Activated gamma-delta T cell treated with Interleukin-2 at 50 U/mL for 16 hours (primary cell): ENCODE data around the gene GRIK5.
"Not testable (repeated sequence)": the region's sequence is repeated elsewhere in the genome, so short reads cannot be mapped to it uniquely, and the experiment has no call there.

Experiments
- DNase-seq: peaks from one replicate; pipeline ENCODE4 v3.0.0-alpha.2; 2020

Gene GRIK5

GRCh38 chr19:42042455-42043170 is 27.4 kb downstream of the GRIK5 start:
- DNase-seq, result no peak

GRCh38 chr19:42040491-42040890 is 29.5 kb downstream of the GRIK5 start:
- DNase-seq, result not testable (repeated sequence)

GRCh38 chr19:42040031-42040430 is 30.0 kb downstream of the GRIK5 start:
- no peak for DNase-seq

- no peak for DNase-seq
Observed at GRCh38 chr19:42038666-42039065, 31.3 kb downstream of the GRIK5 start.

GRCh38 chr19:42037649-42038048 is 32.4 kb downstream of the GRIK5 start:
- no peak for DNase-seq

- peak; percentile 67 for DNase-seq
Observed at GRCh38 chr19:42034640-42035391, 35.2 kb downstream of the GRIK5 start.

- no peak for DNase-seq
Observed at GRCh38 chr19:42033413-42033812, 36.6 kb downstream of the GRIK5 start.

GRCh38 chr19:42032431-42032830 is 37.6 kb downstream of the GRIK5 start:
- DNase-seq, result no peak

- no peak for DNase-seq
Observed at GRCh38 chr19:42030645-42031440, 39.2 kb downstream of the GRIK5 start.

- no peak for DNase-seq
Observed at GRCh38 chr19:42028304-42029216, 41.4 kb downstream of the GRIK5 start.

GRCh38 chr19:42024622-42025111 is 45.3 kb downstream of the GRIK5 start:
- no peak for DNase-seq

GRCh38 chr19:42023943-42024260 is 46.1 kb downstream of the GRIK5 start:
- no peak for DNase-seq

GRCh38 chr19:42023121-42023942 is 46.7 kb downstream of the GRIK5 start:
- no peak for DNase-seq

GRCh38 chr19:42022616-42023015 is 47.4 kb downstream of the GRIK5 start:
- DNase-seq, result no peak

- no peak for DNase-seq
Observed at GRCh38 chr19:42021185-42021584, 48.8 kb downstream of the GRIK5 start.

GRCh38 chr19:42018503-42019193 is 51.4 kb downstream of the GRIK5 start:
- no peak for DNase-seq

- DNase-seq, result no peak
Observed at GRCh38 chr19:42017040-42017439, 53.0 kb downstream of the GRIK5 start.

- not testable (repeated sequence) for DNase-seq
Observed at GRCh38 chr19:42012747-42013146, 57.3 kb downstream of the GRIK5 start.

- DNase-seq, result no peak
Observed at GRCh38 chr19:42010245-42011126, 59.5 kb downstream of the GRIK5 start.

- DNase-seq, result no peak
Observed at GRCh38 chr19:42006569-42006968, 63.4 kb downstream of the GRIK5 start.
